Stimulated activated CD4-positive, alpha-beta T cell treated with anti-CD3 and anti-CD28 coated beads, Interleukin-15, amount 100 ng/mL, for 48 hours (primary cell): Measurements from ENCODE around the gene TUBGCP4.

ENCODE experiments used
- DNase-seq, 2 donors: peaks; one replicate each; pipeline ENCODE4 v3.0.0-alpha.2; 2020; ENCODE audit warnings: low read depth in 2 of 2

TUBGCP4 gene

DNA sequence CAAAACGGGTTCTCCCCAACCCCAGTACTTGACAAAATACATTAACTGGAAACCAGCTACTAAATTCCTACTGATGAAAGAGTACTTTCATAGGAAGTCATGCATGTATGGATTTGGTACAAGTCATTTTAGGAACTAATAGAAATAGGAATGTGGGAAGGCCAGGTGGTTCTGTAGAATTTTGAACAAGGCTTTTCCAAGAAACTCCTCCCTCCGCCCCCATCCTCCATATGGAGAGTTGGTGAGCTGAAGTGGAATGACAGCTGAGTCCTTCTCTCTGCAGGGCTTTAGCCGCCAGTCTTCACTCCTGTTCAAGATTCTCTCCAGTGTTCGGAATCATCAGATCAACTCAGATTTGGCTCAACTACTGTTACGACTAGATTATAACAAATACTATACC is 33.2 kb downstream of the TUBGCP4 start:
- DNase-seq, result no peak

DNA sequence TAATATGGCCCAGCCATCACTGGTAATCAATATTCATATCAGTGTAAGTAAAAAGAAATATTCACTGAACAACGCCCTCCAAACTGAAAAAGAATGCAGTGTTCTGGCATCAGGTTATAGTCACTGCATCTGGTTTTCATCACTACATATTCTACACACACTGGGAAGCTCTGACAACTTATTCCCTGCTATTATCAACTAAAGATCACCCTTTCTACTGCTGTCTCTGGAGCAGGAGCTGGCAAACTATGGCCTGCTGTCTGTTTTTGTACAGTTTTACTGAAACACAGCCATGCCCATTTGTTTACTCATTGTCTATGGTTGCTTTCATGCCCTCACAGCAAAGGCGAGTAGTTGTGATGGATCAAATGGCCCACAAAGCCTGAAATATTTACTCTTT is 35.3 kb downstream of the TUBGCP4 start:
- DNase-seq, result no peak

DNA sequence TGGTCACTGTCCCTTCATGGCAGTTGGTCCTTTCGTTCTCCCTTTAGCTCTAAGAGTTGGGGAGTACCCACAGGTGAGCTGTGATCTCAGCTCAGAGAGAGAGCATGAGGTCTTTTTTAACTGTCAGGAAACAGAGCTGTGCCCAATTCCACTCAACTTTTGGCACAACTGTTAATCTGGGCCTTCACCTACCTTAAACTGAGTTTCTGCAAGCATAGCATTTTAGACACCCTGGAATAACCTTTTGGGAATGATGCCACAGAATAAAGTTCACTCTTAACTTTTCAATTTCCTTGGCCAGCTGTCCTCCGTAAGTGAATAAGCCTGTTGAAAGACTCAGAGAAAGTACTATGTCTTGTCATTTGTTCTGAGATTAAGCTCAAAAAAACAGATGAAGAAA is 35.9 kb downstream of the TUBGCP4 start:
- no peak for DNase-seq

DNA sequence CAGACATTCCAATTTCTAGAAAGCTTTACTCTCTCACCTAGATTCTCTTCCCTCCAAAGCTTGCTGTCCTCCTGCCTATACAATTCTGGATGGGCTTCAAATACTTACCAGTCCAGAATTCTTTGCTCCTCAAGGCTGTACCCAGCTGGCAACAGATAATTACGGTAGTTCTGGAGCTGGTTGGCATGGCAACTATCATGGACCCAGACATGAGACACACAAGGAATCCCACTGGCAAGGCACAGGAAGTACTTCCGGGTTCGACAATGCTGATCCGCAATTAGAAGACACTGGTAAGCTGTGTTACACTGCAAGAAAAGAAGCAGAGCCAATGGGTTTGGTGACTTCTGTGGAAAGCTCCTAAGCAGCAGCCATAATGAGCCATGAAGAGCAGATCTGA is 37.9 kb downstream of the TUBGCP4 start:
- no peak for DNase-seq

DNA sequence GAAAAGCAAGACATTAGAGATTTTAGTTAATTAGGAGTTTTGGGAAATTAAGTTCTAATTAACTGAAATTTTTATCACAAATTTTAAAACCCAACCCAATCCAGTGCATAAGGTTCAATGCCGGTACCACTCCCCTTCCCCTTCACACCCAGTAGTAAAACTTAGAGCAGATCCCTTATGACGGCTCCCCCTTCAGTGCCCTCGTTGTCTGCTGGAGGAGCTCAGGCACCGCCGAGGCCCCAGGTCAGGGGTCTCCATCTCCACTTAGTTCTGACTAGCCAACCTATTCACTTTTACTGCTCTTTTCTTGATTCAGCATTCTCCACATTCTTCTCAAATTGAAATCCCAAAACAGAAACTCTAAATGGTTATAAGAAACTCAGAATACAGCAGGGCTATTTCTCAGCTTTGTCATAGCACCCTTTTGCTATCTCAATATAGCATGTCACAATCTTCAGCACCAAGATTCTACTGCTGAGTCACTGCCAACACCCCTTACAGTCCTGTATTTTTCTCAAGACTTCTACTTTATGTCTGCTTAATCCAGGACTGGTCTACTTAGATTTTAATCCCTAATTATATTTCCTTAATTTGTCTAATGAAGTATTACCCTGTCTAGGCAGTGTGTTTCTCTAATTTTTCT is 39.8 kb downstream of the TUBGCP4 start:
- no peak for DNase-seq

DNA sequence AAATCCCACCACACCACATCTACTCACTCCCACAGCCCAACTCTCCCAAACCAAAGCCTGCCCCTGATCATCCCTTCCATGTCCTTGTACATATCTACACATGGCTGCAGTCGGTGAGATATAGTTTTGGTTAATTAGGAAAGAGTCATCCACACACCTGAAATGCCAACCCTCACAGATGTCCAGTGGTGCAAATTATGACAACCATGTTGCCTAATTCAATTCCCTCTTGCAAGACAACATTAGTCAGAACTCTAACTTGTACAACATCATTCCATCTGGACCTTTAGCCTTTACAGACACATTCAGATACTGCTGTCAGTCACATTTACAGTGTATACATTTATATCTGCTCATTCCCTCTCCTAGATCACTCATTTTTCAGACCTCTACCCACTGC is 41.2 kb downstream of the TUBGCP4 start:
- no peak for DNase-seq

DNA sequence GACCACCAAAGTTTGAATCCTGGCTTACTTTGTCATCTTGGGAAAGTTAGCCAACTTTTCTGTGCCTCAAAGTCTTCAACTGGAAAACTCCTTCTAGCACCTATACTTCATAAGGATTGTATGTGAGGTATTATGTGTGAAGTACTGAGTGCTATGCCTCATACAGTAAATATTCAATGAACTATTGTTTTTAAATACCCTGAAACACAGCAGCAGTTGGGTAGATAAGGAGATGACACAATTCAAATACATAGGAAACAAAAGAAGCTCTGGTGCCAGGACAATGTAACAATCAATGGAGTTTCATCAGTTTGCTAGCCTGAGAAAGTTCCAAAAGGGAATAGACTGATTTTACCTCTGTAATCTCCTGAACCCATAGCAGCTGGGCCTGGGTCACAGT is 43.3 kb downstream of the TUBGCP4 start:
- DNase-seq, result no peak

DNA sequence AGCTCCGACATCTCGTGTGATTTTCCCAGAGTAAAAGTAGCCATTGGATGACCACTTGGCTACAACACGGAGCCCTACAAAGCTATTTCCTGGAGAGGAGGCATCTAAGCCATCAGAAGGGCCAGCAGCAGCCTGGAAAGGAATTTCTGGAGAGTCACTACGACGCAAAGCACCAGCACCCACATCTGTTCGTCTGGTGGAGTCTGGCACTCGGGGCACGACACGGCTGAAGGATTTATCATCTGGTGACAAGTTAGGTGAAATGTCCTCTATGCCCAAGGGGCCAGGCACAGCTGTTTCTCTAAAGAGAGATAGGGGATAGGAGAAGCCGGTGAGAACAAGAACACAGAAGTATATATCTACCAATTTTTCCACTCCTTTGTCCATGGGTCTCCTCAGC is 49.5 kb downstream of the TUBGCP4 start:
- DNase-seq, result no peak

DNA sequence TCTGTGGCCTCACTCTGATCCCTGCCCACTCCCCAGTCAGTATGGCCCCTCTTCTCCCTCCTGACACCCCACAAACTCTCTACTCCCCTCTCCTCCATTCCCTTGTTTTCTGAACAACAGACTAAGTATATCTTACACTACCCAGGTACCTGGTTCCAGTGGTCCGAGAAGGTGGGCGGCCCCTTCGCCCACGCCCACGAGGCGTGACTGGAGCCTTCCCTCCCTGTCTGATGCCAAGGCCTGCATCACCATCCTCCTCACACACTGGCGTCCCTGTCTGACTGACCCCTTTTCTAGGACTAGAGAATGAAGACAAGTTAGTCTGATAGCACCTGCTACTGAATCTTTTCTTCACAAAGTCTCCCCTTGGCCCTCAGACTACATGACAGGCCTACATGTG is 50.0 kb downstream of the TUBGCP4 start:
- DNase-seq, result no peak

DNA sequence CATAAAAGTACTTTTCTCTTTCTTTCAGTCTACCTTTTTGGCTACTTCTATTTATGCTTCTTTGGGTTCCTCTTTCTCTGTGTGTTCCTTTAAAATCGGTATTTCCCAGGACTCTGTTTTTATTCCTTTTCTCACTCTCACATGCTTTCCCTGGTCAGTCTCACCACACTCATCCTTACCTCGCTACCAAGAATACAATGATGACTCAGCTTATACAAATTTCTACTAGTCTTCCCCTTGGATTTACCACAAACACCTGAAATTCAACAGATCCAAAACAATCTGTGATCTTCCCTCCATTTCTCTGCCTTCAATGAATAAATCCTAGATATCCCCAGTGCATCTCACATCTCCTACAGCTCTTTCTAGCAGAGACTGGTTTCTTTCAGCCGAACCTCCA is 52.9 kb downstream of the TUBGCP4 start:
- no peak for DNase-seq

DNA sequence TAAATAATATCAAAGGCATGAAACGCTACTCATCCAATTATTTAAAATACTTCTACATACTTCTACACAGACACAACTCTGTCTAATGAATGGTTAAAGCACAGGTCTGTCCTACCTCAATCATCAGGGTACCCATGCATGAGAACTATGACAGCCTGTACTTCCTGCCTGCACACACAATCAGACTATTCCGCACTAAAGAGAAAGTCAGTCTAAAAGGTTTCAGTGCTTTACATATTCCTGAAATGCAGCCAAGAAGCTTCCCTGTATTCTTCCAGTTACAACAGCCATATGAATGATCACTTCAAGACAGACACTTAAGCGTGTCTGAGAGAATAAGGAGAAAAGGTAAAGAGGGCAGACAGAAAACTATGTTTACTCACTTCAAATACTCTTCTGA is 58.8 kb downstream of the TUBGCP4 start:
- DNase-seq, result no peak

DNA sequence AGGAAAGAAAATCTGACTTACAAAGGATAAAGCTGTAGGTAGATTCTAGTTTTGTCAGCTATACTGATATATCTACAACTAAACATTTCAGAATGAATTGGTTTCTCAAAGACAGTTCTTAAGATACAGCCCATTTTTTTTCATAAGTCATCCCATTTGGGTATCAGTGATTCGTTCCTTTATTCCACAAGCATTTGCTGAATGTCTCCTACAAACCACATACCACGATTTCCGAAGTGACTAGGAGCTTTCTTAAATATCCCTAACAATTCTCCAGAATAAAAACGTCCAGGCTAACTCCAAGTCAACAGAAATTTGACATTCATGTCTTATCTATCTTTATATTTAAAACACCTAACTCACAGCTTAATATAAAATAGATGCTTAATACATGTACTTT is 62.3 kb downstream of the TUBGCP4 start:
- DNase-seq, result no peak

DNA sequence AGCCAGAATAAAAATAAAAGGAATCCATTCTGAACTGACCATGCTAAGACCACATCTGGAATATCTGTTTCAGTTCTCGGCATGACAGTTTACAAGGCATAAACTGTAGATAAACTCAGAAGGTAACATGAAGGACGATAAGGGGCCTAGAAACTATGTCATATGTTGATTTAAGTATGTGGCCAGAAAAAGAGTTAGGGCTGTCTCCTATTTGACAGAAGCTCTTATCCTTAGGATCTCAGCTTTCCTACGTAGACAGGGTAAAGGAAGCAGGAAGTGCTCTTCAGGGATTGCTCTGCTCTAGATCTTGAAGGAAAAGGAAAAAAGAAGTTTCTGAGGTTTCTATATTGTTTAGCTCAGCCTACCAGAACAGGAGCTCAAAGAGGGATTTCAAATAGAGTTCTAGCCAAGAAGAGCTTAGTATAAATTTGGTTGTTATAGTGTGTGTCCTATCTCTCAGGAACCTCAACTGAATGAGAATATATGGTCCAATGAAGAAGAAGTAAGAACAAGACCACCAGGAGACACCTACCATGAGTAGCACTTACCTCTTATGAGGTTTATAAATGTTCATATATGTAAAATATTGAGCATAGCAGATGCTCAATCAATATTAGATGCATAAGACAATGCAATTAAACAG is 62.9 kb downstream of the TUBGCP4 start:
- no peak for DNase-seq

DNA sequence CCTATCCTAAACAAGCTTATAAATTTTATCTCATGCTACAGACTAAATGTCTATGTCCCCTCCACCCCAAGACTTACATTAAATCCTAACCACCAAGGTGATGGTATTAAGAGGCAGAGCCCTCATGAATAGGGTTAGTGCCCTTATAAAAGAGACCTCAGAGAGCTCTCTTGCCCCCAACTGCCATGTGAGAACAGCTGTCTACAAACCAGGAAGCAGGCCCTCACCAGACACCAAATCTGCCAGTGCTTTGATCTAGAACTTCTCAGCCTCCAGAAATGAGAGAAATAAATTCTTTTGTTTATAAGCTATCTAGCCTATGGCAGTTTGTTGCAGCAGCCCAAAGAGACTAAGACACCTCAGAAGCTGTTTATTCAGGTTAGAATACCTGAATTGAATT is 63.5 kb downstream of the TUBGCP4 start:
- DNase-seq, result no peak

DNA sequence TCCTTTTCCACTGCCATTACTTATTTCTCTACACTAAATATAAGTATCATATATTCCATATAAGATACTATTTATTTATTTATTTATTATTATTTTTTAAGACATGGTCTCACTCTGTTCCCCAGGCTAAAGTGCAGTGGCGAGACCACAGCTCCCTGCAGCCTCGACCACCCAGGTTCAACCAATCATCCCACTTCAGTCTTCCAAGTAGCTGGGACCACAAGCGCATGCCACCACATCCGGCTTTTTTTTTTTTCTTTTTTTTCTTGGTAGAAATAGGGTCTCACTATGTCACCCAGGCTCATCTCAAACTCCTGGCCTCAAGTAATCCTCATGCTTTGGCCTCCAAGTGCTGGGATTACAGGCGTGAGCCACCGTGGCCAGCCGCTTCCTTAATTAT is 65.5 kb downstream of the TUBGCP4 start:
- no peak for DNase-seq

DNA sequence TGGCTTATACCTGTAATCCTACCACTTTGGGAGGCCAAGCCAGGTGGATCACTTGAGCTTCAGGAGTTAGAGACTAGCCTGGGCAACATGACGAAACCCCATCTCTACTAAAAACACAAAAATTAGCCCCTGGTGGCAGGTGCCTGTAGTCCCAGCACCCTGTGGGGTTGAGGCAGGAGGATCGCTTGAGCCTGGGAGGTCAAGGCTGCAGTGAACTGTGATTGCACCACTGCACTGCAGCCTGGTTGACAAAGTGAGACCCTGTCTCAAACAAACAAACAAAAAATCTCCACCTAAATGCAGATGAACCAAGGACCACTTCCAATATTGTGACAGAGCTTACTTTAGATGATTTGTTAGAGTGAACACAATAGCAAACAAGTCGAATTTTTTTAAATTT is 68.4 kb downstream of the TUBGCP4 start:
- DNase-seq, result no peak

DNA sequence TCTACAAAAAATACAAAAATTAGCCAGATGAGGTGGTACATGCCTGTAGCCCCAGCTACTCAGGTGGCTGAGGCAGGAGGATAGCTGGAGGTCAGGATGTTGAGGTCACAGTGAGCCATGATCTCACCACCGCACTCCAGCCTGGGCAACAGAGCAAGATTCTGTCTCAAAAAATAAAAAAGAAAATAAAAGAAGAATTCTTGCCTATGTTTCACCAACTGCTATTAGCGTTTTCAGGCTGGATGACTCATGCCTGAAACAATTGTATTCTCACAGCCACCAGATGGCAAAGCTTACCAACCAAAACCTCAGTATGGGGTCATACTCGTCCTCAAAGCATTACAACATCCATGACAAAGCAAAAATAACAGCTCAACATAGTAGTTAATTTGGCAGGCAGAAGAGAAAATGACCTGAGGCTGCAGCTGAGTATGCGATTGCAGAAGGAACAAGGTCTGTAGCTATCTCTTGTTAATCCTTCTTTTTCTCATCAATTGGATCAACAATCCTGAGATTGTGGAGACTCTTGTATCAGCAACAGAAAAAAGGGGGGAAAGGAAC is 69.9 kb downstream of the TUBGCP4 start:
- DNase-seq, result peak; percentile 9 to 14

DNA sequence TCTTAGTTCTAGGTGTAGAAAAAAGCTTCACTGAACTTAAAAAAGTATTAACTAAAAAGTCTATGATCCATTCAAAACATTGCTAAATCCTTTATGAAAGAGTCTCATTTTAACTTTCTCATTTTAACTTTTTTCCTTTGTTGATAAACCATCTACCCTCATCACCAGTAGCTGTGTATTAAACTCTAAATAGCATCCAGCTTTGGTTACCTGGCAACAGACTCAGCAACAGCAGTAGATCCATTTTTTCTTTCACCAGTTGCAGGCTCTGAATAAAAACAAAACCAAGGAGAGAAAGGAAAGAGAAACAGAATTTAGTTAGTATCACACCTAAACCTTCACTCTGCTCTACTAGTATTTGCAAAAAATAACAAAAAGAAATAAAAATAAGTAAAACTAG is 70.4 kb downstream of the TUBGCP4 start:
- no peak for DNase-seq

DNA sequence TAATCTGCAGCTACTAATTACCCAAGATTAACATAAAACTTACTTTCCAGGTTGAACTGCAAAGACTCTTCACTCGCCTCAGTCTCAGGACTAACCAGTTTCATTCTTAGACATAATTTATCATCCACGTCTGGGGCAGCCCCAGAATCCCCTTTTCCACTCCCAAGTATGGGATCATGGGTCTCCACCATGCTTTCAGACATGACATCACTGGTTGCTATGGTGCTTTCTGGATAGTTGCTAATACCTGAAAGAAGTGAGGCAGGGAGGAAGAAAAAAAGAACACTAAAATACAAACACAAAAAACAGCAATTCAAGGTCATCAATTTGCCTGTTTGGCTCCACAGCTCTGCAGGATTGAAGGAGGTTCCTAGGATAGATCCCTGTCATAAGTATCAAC is 75.4 kb downstream of the TUBGCP4 start:
- DNase-seq, result no peak

DNA sequence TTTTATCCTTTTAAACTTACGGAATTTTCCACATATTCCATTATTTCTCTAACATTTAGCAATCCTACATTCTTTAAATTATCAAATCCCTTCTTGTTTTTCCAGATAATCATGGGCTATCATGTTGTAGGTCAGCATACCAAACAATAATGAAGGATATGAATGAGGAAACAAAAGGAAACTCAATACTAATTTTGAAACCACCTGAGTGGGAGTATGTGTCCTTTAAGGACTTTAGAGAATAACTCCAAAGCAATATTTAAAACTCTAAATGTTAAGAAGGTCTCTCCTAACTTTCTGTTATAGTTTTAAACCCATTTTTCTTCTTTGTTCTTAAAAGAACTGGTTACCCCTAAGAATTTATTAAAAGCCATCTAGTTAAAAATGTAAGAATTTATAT is 79.1 kb downstream of the TUBGCP4 start:
- no peak for DNase-seq
